Measurements from ENCODE around the gene MYT1.

Gene MYT1

GRCh38 chr20:64223526-64224067 is 59.3 kb downstream of the MYT1 start:
- TF ChIP-seq CTCF (conservative IDR thresholded peaks at IDR 0.05) (no peak), ZFX (IDR thresholded peaks at IDR 0.05) (no peak)
- no peak overlapping the region for H3K27ac ChIP-seq

GRCh38 chr20:64224351-64225170 is 60.3 kb downstream of the MYT1 start:
- H3K27ac ChIP-seq, result no peak overlapping the region
- TF ChIP-seq CTCF (conservative IDR thresholded peaks at IDR 0.05) (no peak), ZFX (IDR thresholded peaks at IDR 0.05) (no peak)

GRCh38 chr20:64225171-64225595 is 60.9 kb downstream of the MYT1 start:
- TF ChIP-seq ZFX (IDR thresholded peaks at IDR 0.05) (no peak), CTCF (conservative IDR thresholded peaks at IDR 0.05) (no peak)
- H3K27ac ChIP-seq, result no peak overlapping the region

GRCh38 chr20:64225828-64226598 is 61.8 kb downstream of the MYT1 start:
- H3K27ac ChIP-seq, result no peak overlapping the region
- no peak for TF ChIP-seq CTCF (conservative IDR thresholded peaks at IDR 0.05)
- no peak for TF ChIP-seq ZFX (IDR thresholded peaks at IDR 0.05)

- no peak for TF ChIP-seq ZFX (IDR thresholded peaks at IDR 0.05)
- no peak for TF ChIP-seq CTCF (conservative IDR thresholded peaks at IDR 0.05)
- H3K27ac ChIP-seq, result no peak overlapping the region
These were observed 62.7 kb downstream of the MYT1 start for GRCh38 chr20:64226686-64227580.

GRCh38 chr20:64228086-64228653 is 63.9 kb downstream of the MYT1 start:
- TF ChIP-seq ZFX (IDR thresholded peaks at IDR 0.05) (no peak), CTCF (conservative IDR thresholded peaks at IDR 0.05) (no peak)
- no peak overlapping the region for H3K27ac ChIP-seq
